ENCODE data around the gene CD34.

The CD34 gene

DNA sequence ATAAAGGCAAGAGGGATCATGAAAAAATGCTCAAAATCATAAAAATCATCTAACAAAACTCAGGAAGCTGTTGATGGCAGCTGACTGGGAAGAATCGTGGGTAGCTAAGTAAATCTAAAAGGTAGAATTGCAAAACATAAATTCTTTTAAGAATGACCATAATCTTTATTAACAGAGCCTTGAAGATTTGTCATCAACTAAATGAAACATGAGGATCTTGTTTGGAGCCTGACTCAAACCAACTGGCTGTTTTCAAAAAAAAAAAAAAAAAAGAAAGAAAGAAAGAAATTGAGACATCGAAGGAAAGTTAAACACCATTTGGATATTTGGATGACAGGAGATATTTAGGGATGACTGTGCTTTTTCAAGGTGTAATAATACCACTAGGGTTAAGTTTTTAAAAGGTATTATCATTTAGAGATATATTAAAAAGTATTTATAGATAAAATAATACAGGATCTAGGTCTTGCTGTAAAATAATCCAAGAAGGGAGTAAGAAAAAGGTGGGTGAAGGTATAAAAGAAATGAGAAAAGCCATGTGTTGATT lies 48.6 kb downstream of the CD34 start:
- H3K4ac ChIP-seq (ENCODE audit: low read depth, low read length), result no peak overlapping the region
- H4K91ac ChIP-seq (ENCODE audit: low read depth, low read length), result no peak overlapping the region
- H3K79me2 ChIP-seq (ENCODE audit: control insufficient read depth, insufficient read depth, low read length, poor library complexity), result no peaks in the 10 kb centered on the region
- H3K4me2 ChIP-seq (ENCODE audit: low read length), result no peak overlapping the region
- no peak overlapping the region for H2BK12ac ChIP-seq (ENCODE audit: low read length)
- H2BK5ac ChIP-seq (ENCODE audit: low read depth, low read length, poor library complexity), result no peak overlapping the region
- no peak overlapping the region for H3K23ac ChIP-seq (ENCODE audit: low read length)
- H3K36me3 ChIP-seq (ENCODE audit: control insufficient read depth in 1 of 2, insufficient read depth in 2 of 2, low read length in 2 of 2), result no peaks in the 10 kb centered on the region
- no peak overlapping the region for H2AFZ ChIP-seq (ENCODE audit: insufficient read depth, low read length, poor library complexity)
- H3K4me1 ChIP-seq (ENCODE audit: control insufficient read depth in 1 of 2, insufficient read depth in 2 of 2, low read length in 2 of 2), result peaks cover 4 to 7% of the 10 kb centered on the region in 2 experiments
- H3K27ac ChIP-seq (ENCODE audit: low read depth, low read length), result no peak overlapping the region
- no peak overlapping the region for H3K9ac ChIP-seq (ENCODE audit: low read length)
- H3K4me3 ChIP-seq (ENCODE audit: low read depth, low read length), result no peak overlapping the region
- H2BK120ac ChIP-seq (ENCODE audit: insufficient read depth, low read length, poor library complexity), result no peak overlapping the region
- H3K14ac ChIP-seq (ENCODE audit: low read length), result no peak overlapping the region
- H4K12ac ChIP-seq (ENCODE audit: low read depth, low read length), result no peak overlapping the region
- no peak overlapping the region for H2AK5ac ChIP-seq (ENCODE audit: low read length)
- no peak overlapping the region for H4K8ac ChIP-seq (ENCODE audit: low read depth, low read length)
- H3K18ac ChIP-seq (ENCODE audit: low read length), result no peak overlapping the region
- WGBS (ENCODE audit: extremely low coverage, insufficient coverage, insufficient read length), result no CpG with 5 or more reads among the region's 2 CpGs
- no peaks in the 10 kb centered on the region for H3K79me1 ChIP-seq (ENCODE audit: low read length)
- no peak for DNase-seq
- no peaks in the 10 kb centered on the region for H3K9me3 ChIP-seq (ENCODE audit: insufficient read depth, low read depth, low read length)
- no peaks in the 10 kb centered on the region for H3K27me3 ChIP-seq (ENCODE audit: insufficient read depth, low read length)

DNA sequence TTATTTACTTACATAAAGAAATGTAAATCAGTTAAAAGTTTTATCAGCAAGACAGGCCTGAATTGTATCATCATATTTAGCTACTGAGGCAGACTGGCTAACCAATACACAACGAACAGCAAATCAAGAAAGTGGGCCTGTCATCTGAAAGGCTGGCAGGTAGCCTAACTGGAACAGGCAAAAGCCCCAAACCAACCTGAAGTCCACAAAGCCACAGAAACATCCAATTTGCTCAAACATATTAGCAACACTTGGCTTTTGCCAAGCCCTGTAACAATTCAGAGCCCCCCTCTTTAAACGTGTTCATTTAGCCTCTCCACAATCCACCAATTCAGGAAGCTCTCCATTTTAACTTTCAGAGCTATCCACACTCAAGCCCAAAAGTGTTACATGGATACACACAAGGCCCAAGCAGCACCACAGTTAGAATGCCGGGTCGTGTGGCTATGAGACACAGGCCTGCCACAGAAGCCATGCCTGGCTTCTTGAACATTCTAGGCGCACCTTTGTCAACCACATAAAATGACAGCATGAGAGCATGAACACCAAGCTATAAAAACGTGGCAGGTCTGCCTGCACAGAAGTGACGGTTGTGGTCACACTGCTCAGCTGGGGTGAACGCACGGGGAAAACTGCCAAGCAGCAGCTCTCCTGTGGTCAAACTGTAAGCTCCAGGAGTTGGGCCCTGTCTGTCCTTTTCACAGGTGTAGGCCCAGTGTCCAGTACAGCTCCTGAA lies 49.3 kb downstream of the CD34 start:
- H3K23ac ChIP-seq (ENCODE audit: low read length), result no peak overlapping the region
- no peak overlapping the region for H3K4me2 ChIP-seq (ENCODE audit: low read length)
- H3K27ac ChIP-seq (ENCODE audit: low read depth, low read length), result no peak overlapping the region
- no peak overlapping the region for H4K12ac ChIP-seq (ENCODE audit: low read depth, low read length)
- no peak overlapping the region for H2BK120ac ChIP-seq (ENCODE audit: insufficient read depth, low read length, poor library complexity)
- H3K4ac ChIP-seq (ENCODE audit: low read depth, low read length), result no peak overlapping the region
- no CpG with 5 or more reads among the region's 9 CpGs for WGBS (ENCODE audit: extremely low coverage, insufficient coverage, insufficient read length)
- no peak overlapping the region for H2BK12ac ChIP-seq (ENCODE audit: low read length)
- no peak overlapping the region for H3K9ac ChIP-seq (ENCODE audit: low read length)
- H2AFZ ChIP-seq (ENCODE audit: insufficient read depth, low read length, poor library complexity), result no peak overlapping the region
- no peak overlapping the region for H3K18ac ChIP-seq (ENCODE audit: low read length)
- no peak overlapping the region for H3K14ac ChIP-seq (ENCODE audit: low read length)
- no peaks in the 10 kb centered on the region for H3K27me3 ChIP-seq (ENCODE audit: insufficient read depth, low read length)
- no peak overlapping the region for H4K91ac ChIP-seq (ENCODE audit: low read depth, low read length)
- no peaks in the 10 kb centered on the region for H3K36me3 ChIP-seq (ENCODE audit: control insufficient read depth in 1 of 2, insufficient read depth in 2 of 2, low read length in 2 of 2)
- no peaks in the 10 kb centered on the region for H3K79me2 ChIP-seq (ENCODE audit: control insufficient read depth, insufficient read depth, low read length, poor library complexity)
- no peaks in the 10 kb centered on the region for H3K9me3 ChIP-seq (ENCODE audit: insufficient read depth, low read depth, low read length)
- no peak overlapping the region for H3K4me3 ChIP-seq (ENCODE audit: low read depth, low read length)
- H2AK5ac ChIP-seq (ENCODE audit: low read length), result no peak overlapping the region
- H3K79me1 ChIP-seq (ENCODE audit: low read length), result no peaks in the 10 kb centered on the region
- DNase-seq, result no peak
- no peak overlapping the region for H4K8ac ChIP-seq (ENCODE audit: low read depth, low read length)
- H2BK5ac ChIP-seq (ENCODE audit: low read depth, low read length, poor library complexity), result no peak overlapping the region
- peaks cover 4 to 7% of the 10 kb centered on the region in 2 experiments for H3K4me1 ChIP-seq (ENCODE audit: control insufficient read depth in 1 of 2, insufficient read depth in 2 of 2, low read length in 2 of 2)

- Histone ChIP-seq H3K9ac (ENCODE audit: low read length) (no peak overlapping the region), H3K79me1 (ENCODE audit: low read length) (no peaks in the 10 kb centered on the region), H2BK5ac (ENCODE audit: low read depth, low read length, poor library complexity) (no peak overlapping the region), H3K14ac (ENCODE audit: low read length) (no peak overlapping the region), H3K23ac (ENCODE audit: low read length) (peak overlapping the region; percentile 41), H3K4me2 (ENCODE audit: low read length) (no peak overlapping the region), H3K79me2 (ENCODE audit: control insufficient read depth, insufficient read depth, low read length, poor library complexity) (no peaks in the 10 kb centered on the region), H4K8ac (ENCODE audit: low read depth, low read length) (no peak overlapping the region), H3K27me3 (ENCODE audit: insufficient read depth, low read length) (no peaks in the 10 kb centered on the region), H3K9me3 (ENCODE audit: insufficient read depth, low read depth, low read length) (no peaks in the 10 kb centered on the region), H3K36me3 (ENCODE audit: control insufficient read depth in 1 of 2, insufficient read depth in 2 of 2, low read length in 2 of 2) (no peaks in the 10 kb centered on the region), H4K91ac (ENCODE audit: low read depth, low read length) (no peak overlapping the region), H4K12ac (ENCODE audit: low read depth, low read length) (no peak overlapping the region), H3K18ac (ENCODE audit: low read length) (no peak overlapping the region), H3K4ac (ENCODE audit: low read depth, low read length) (no peak overlapping the region), H2AFZ (ENCODE audit: insufficient read depth, low read length, poor library complexity) (no peak overlapping the region), H3K27ac (ENCODE audit: low read depth, low read length) (no peak overlapping the region), H2BK120ac (ENCODE audit: insufficient read depth, low read length, poor library complexity) (no peak overlapping the region), H3K4me1 (ENCODE audit: control insufficient read depth in 1 of 2, insufficient read depth in 2 of 2, low read length in 2 of 2) (peaks cover 1 to 7% of the 10 kb centered on the region in 2 experiments), H2BK12ac (ENCODE audit: low read length) (no peak overlapping the region), H2AK5ac (ENCODE audit: low read length) (no peak overlapping the region), H3K4me3 (ENCODE audit: low read depth, low read length) (no peak overlapping the region)
- no CpG with 5 or more reads among the region's 5 CpGs for WGBS (ENCODE audit: extremely low coverage, insufficient coverage, insufficient read length)
- DNase-seq, result no peak
Observed at GRCh38 chr1:207860531-207860930, 50.4 kb downstream of the CD34 start.

GRCh38 chr1:207858806-207859205 lies 52.1 kb downstream of the CD34 start:
- no peak overlapping the region for H4K8ac ChIP-seq (ENCODE audit: low read depth, low read length)
- H3K4me1 ChIP-seq (ENCODE audit: control insufficient read depth in 1 of 2, insufficient read depth in 2 of 2, low read length in 2 of 2), result peaks cover 0 to 1% of the 10 kb centered on the region in 2 experiments
- no peak overlapping the region for H2BK120ac ChIP-seq (ENCODE audit: insufficient read depth, low read length, poor library complexity)
- H3K23ac ChIP-seq (ENCODE audit: low read length), result no peak overlapping the region
- H3K9me3 ChIP-seq (ENCODE audit: insufficient read depth, low read depth, low read length), result no peaks in the 10 kb centered on the region
- no peak overlapping the region for H2BK5ac ChIP-seq (ENCODE audit: low read depth, low read length, poor library complexity)
- H4K12ac ChIP-seq (ENCODE audit: low read depth, low read length), result no peak overlapping the region
- H3K36me3 ChIP-seq (ENCODE audit: control insufficient read depth in 1 of 2, insufficient read depth in 2 of 2, low read length in 2 of 2), result no peaks in the 10 kb centered on the region
- H4K91ac ChIP-seq (ENCODE audit: low read depth, low read length), result no peak overlapping the region
- H3K4me2 ChIP-seq (ENCODE audit: low read length), result no peak overlapping the region
- DNase-seq, result no peak
- no peak overlapping the region for H2AK5ac ChIP-seq (ENCODE audit: low read length)
- H2BK12ac ChIP-seq (ENCODE audit: low read length), result no peak overlapping the region
- H3K14ac ChIP-seq (ENCODE audit: low read length), result no peak overlapping the region
- no peak overlapping the region for H3K18ac ChIP-seq (ENCODE audit: low read length)
- no peaks in the 10 kb centered on the region for H3K27me3 ChIP-seq (ENCODE audit: insufficient read depth, low read length)
- H3K4me3 ChIP-seq (ENCODE audit: low read depth, low read length), result no peak overlapping the region
- H3K79me1 ChIP-seq (ENCODE audit: low read length), result no peaks in the 10 kb centered on the region
- H3K9ac ChIP-seq (ENCODE audit: low read length), result no peak overlapping the region
- H2AFZ ChIP-seq (ENCODE audit: insufficient read depth, low read length, poor library complexity), result no peak overlapping the region
- H3K27ac ChIP-seq (ENCODE audit: low read depth, low read length), result no peak overlapping the region
- WGBS (ENCODE audit: extremely low coverage, insufficient coverage, insufficient read length), result no CpG with 5 or more reads among the region's 4 CpGs
- no peak overlapping the region for H3K4ac ChIP-seq (ENCODE audit: low read depth, low read length)
- no peaks in the 10 kb centered on the region for H3K79me2 ChIP-seq (ENCODE audit: control insufficient read depth, insufficient read depth, low read length, poor library complexity)

All from trophoblast cell (in vitro differentiated cells and primary cell).